Suprapubic skin (tissue), 4 donors: Measurements from ENCODE around the gene FNDC1.

Experiments used
- EP300 ChIP-seq: sonication (generic); formaldehyde crosslinking; IDR thresholded peaks from one replicate; pipeline ENCODE4 v1.6.1; 2017; ENCODE audit warnings: antibody characterized with exemption
- POLR2AphosphoS5 ChIP-seq, 3 donors: sonication (generic); formaldehyde crosslinking; IDR thresholded peaks; one replicate each; pipeline ENCODE4 v1.6.1; 2017; ENCODE audit warnings: antibody characterized with exemption in 3 of 3

- TF ChIP-seq EP300 (no peak), POLR2AphosphoS5 (IDR thresholded peaks at IDR 0.05) (no peak)
Observed at GRCh38 chr6:159174263-159174969, 5.2 kb downstream of the FNDC1 start.
